ENCODE measurements around the gene UHRF2. TPM values are rescaled to one million over a fixed set of nuclear protein-coding genes. Genes with fewer than 3 reads are reported as not detected.

The UHRF2 gene
- total RNA-seq, 1 experiment from 2014 or later = 39.0 TPM

GRCh38 chr9:6484210-6484609 lies 71.2 kb downstream of the UHRF2 start:
- TF ChIP-seq ZNF263 (CRISPR knock-in tag; IDR thresholded peaks at IDR 0.05; ENCODE audit: low read depth) = peak; percentile 55; the same call in 1 of the 2 replicates
- TF ChIP-seq, protein P1, sequence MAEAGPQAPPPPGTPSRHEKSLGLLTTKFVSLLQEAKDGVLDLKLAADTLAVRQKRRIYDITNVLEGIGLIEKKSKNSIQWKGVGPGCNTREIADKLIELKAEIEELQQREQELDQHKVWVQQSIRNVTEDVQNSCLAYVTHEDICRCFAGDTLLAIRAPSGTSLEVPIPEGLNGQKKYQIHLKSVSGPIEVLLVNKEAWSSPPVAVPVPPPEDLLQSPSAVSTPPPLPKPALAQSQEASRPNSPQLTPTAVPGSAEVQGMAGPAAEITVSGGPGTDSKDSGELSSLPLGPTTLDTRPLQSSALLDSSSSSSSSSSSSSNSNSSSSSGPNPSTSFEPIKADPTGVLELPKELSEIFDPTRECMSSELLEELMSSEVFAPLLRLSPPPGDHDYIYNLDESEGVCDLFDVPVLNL (CRISPR knock-in tag; IDR thresholded peaks at IDR 0.05; ENCODE audit: borderline replicate concordance, low read depth) = no peak
- ChIA-PET POLR2A (no interaction called here), CTCF (interaction anchor here (0.6 kb wide), 1 partner anchor 249 kb away, joined by 4 read pairs; no protein-coding TSS in a partner anchor)
- DNase-seq (ENCODE audit: low spot score) = no peak
- H3K4me3 Mint-ChIP-seq = no peak overlapping the region
- no peak overlapping the region for H3K27ac Mint-ChIP-seq
- no peaks in the 10 kb centered on the region for H3K27me3 Mint-ChIP-seq (ENCODE audit: low read depth)
- ATAC-seq = no peak
- no peaks in the 10 kb centered on the region for H3K9me3 Mint-ChIP-seq
- H3K36me3 Mint-ChIP-seq = peaks cover 20% of the 10 kb centered on the region
- no peaks in the 10 kb centered on the region for H3K4me1 Mint-ChIP-seq

DNA sequence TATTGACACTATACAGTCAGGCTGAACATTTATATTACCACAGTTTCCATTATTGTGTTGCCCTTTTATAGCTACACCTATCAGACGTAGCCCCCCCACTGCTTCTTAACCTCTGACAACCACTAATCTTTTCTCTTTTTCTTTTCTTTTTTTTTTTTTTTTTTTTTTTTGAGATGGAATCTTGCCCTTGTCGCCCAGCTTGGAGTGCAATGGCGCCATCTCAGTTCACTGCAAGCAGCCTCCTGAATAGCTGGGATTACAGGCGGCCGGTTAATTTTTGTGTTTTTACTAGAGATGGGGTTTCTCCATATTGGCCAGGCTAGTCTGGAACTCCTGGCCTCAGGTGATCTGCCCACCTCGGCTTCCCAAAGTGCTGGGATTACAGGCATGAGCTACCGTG lies 75.4 kb downstream of the UHRF2 start:
- ATAC-seq = peak; percentile 75
- CTCF ChIA-PET = interaction anchor here (0.6 to 1.6 kb wide), 20 partner anchors 9 to 1766 kb away, joined by 3 to 17 read pairs (median 4); partner anchors contain the start of gene UHRF2
- TF ChIP-seq ZNF423 (CRISPR knock-in tag; IDR thresholded peaks at IDR 0.05) (no peak), CREM (CRISPR knock-in tag; IDR thresholded peaks at IDR 0.05) (no peak), TEAD4 (CRISPR knock-in tag; IDR thresholded peaks at IDR 0.05) (no peak), TP53 (CRISPR knock-in tag; IDR thresholded peaks at IDR 0.05) (no peak), TEAD1 (CRISPR knock-in tag; IDR thresholded peaks at IDR 0.05) (no peak), NR1H2 (CRISPR knock-in tag; IDR thresholded peaks at IDR 0.05) (no peak), FOXJ3 (CRISPR knock-in tag; IDR thresholded peaks at IDR 0.05; ENCODE audit: borderline replicate concordance) (no peak)
- TF ChIP-seq, protein P2, sequence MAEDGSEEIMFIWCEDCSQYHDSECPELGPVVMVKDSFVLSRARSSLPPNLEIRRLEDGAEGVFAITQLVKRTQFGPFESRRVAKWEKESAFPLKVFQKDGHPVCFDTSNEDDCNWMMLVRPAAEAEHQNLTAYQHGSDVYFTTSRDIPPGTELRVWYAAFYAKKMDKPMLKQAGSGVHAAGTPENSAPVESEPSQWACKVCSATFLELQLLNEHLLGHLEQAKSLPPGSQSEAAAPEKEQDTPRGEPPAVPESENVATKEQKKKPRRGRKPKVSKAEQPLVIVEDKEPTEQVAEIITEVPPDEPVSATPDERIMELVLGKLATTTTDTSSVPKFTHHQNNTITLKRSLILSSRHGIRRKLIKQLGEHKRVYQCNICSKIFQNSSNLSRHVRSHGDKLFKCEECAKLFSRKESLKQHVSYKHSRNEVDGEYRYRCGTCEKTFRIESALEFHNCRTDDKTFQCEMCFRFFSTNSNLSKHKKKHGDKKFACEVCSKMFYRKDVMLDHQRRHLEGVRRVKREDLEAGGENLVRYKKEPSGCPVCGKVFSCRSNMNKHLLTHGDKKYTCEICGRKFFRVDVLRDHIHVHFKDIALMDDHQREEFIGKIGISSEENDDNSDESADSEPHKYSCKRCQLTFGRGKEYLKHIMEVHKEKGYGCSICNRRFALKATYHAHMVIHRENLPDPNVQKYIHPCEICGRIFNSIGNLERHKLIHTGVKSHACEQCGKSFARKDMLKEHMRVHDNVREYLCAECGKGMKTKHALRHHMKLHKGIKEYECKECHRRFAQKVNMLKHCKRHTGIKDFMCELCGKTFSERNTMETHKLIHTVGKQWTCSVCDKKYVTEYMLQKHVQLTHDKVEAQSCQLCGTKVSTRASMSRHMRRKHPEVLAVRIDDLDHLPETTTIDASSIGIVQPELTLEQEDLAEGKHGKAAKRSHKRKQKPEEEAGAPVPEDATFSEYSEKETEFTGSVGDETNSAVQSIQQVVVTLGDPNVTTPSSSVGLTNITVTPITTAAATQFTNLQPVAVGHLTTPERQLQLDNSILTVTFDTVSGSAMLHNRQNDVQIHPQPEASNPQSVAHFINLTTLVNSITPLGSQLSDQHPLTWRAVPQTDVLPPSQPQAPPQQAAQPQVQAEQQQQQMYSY (CRISPR knock-in tag; IDR thresholded peaks at IDR 0.05) = no peak
- TF ChIP-seq, protein P3, sequence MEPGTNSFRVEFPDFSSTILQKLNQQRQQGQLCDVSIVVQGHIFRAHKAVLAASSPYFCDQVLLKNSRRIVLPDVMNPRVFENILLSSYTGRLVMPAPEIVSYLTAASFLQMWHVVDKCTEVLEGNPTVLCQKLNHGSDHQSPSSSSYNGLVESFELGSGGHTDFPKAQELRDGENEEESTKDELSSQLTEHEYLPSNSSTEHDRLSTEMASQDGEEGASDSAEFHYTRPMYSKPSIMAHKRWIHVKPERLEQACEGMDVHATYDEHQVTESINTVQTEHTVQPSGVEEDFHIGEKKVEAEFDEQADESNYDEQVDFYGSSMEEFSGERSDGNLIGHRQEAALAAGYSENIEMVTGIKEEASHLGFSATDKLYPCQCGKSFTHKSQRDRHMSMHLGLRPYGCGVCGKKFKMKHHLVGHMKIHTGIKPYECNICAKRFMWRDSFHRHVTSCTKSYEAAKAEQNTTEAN (CRISPR knock-in tag; IDR thresholded peaks at IDR 0.05) = no peak

GRCh38 chr9:6489099-6489498 lies 76.1 kb downstream of the UHRF2 start:
- H3K9me3 Mint-ChIP-seq = no peaks in the 10 kb centered on the region
- ChIA-PET POLR2A (interaction anchor here (0.7 kb wide), 1 partner anchor 702 kb away, joined by 4 read pairs; no protein-coding TSS in a partner anchor), CTCF (interaction anchor here (0.6 to 1.6 kb wide), 10 partner anchors 10 to 222 kb away, joined by 3 to 17 read pairs (median 4); partner anchors contain the start of gene UHRF2)
- H3K4me1 Mint-ChIP-seq = no peaks in the 10 kb centered on the region
- ATAC-seq (no peak), DNase-seq (ENCODE audit: low spot score) (no peak)
- H3K27me3 Mint-ChIP-seq (ENCODE audit: low read depth) = no peaks in the 10 kb centered on the region
- no peak overlapping the region for H3K4me3 Mint-ChIP-seq
- H3K36me3 Mint-ChIP-seq = peaks cover 21% of the 10 kb centered on the region
- no peak overlapping the region for H3K27ac Mint-ChIP-seq
- TF ChIP-seq, protein P4, sequence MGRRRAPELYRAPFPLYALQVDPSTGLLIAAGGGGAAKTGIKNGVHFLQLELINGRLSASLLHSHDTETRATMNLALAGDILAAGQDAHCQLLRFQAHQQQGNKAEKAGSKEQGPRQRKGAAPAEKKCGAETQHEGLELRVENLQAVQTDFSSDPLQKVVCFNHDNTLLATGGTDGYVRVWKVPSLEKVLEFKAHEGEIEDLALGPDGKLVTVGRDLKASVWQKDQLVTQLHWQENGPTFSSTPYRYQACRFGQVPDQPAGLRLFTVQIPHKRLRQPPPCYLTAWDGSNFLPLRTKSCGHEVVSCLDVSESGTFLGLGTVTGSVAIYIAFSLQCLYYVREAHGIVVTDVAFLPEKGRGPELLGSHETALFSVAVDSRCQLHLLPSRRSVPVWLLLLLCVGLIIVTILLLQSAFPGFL (CRISPR knock-in tag; IDR thresholded peaks at IDR 0.05; ENCODE audit: borderline replicate concordance) = no peak
- TF ChIP-seq ZNF232 (CRISPR knock-in tag; IDR thresholded peaks at IDR 0.05) = no peak
- TF ChIP-seq ATF1 (CRISPR knock-in tag; IDR thresholded peaks at IDR 0.05) = no peak
- no peak for TF ChIP-seq NFATC4 (CRISPR knock-in tag; IDR thresholded peaks at IDR 0.05)
- TF ChIP-seq GTF2I (CRISPR knock-in tag; conservative IDR thresholded peaks at IDR 0.05) = no peak
- TF ChIP-seq USF1 (CRISPR knock-in tag; IDR thresholded peaks at IDR 0.05) = no peak
- no peak for TF ChIP-seq SMAD4 (CRISPR knock-in tag; IDR thresholded peaks at IDR 0.05)
- TF ChIP-seq FOXP1 (CRISPR knock-in tag; IDR thresholded peaks at IDR 0.05; ENCODE audit: borderline replicate concordance) = no peak
- TF ChIP-seq GABPB1 (CRISPR knock-in tag; IDR thresholded peaks at IDR 0.05) = no peak
- no peak for TF ChIP-seq FOXK1 (CRISPR knock-in tag; IDR thresholded peaks at IDR 0.05)
- TF ChIP-seq ETV6 (CRISPR knock-in tag; IDR thresholded peaks at IDR 0.05) = no peak

More for the DNA sequence above, 75.4 kb downstream of the UHRF2 start:
- Mint-ChIP-seq H3K27me3 (ENCODE audit: low read depth) (no peaks in the 10 kb centered on the region), H3K4me3 (no peak overlapping the region), H3K27ac (no peak overlapping the region), H3K9me3 (no peaks in the 10 kb centered on the region), H3K36me3 (peaks cover 17% of the 10 kb centered on the region), H3K4me1 (no peaks in the 10 kb centered on the region)
- POLR2A ChIA-PET = interaction anchor here (0.7 kb wide), 1 partner anchor 703 kb away, joined by 4 read pairs; no protein-coding TSS in a partner anchor
- DNase-seq (ENCODE audit: low spot score) = peak; percentile 28
